NCI-H1436 (cell line): ENCODE measurements around the gene MB.

Source experiments
- DNase-seq: peaks from one replicate; lab custom pipeline; 2025; lab: John Stamatoyannopoulos, UW

Gene MB

GRCh38 chr22:35615156-35615555 is 2.0 kb downstream of the MB start:
- DNase-seq: no peak

- no peak for DNase-seq
Observed at GRCh38 chr22:35614404-35614803, 2.7 kb downstream of the MB start.

GRCh38 chr22:35612903-35613302 is 4.2 kb downstream of the MB start:
- DNase-seq: no peak

GRCh38 chr22:35611891-35612576 is 5.1 kb downstream of the MB start:
- DNase-seq: no peak

GRCh38 chr22:35611200-35611890 is 5.8 kb downstream of the MB start:
- DNase-seq: no peak

- DNase-seq: no peak
Observed at GRCh38 chr22:35610741-35611140, 6.4 kb downstream of the MB start.

- DNase-seq: no peak
Observed at GRCh38 chr22:35609761-35610160, 7.4 kb downstream of the MB start.

GRCh38 chr22:35609261-35609660 is 7.9 kb downstream of the MB start:
- no peak for DNase-seq

- no peak for DNase-seq
Observed at GRCh38 chr22:35608088-35608487, 9.0 kb downstream of the MB start.

GRCh38 chr22:35606916-35607315 is 10.2 kb downstream of the MB start:
- no peak for DNase-seq

GRCh38 chr22:35605851-35606481 is 11.2 kb downstream of the MB start:
- DNase-seq: no peak

- no peak for DNase-seq
Observed at GRCh38 chr22:35605369-35605680, 11.8 kb downstream of the MB start.

- no peak for DNase-seq
Observed at GRCh38 chr22:35604621-35605368, 12.3 kb downstream of the MB start.

GRCh38 chr22:35601743-35602615 is 15.2 kb downstream of the MB start:
- no peak for DNase-seq

- DNase-seq: no peak
Observed at GRCh38 chr22:35601013-35601580, 16.0 kb downstream of the MB start.

- DNase-seq: no peak
Observed at GRCh38 chr22:35600476-35600875, 16.7 kb downstream of the MB start.

- DNase-seq: no peak
Observed at GRCh38 chr22:35599364-35599763, 17.8 kb downstream of the MB start.

- DNase-seq: no peak
Observed at GRCh38 chr22:35598396-35598710, 18.8 kb downstream of the MB start.

GRCh38 chr22:35597692-35598395 is 19.3 kb downstream of the MB start:
- DNase-seq: no peak

GRCh38 chr22:35596821-35597220 is 20.3 kb downstream of the MB start:
- no peak for DNase-seq

- no peak for DNase-seq
Observed at GRCh38 chr22:35594686-35595085, 22.4 kb downstream of the MB start.
